HG02870 (cell line): ENCODE data around the gene CSNK2A1.
A peak's percentile ranks its signal among the peaks of the same experiment; 100 is the strongest.
"Not testable (repeated sequence)": the region's sequence is repeated elsewhere in the genome, so short reads cannot be mapped to it uniquely, and the experiment has no call there.

ENCODE experiments used
- ATAC-seq: cut with Tn5 transposase; IDR thresholded peaks from one replicate; pipeline ENCODE4 v1.9.1; 2021; ENCODE audit warnings: mild to moderate bottlenecking, moderate library complexity; ENCODE audit not compliant: unreplicated experiment

The CSNK2A1 gene

DNA sequence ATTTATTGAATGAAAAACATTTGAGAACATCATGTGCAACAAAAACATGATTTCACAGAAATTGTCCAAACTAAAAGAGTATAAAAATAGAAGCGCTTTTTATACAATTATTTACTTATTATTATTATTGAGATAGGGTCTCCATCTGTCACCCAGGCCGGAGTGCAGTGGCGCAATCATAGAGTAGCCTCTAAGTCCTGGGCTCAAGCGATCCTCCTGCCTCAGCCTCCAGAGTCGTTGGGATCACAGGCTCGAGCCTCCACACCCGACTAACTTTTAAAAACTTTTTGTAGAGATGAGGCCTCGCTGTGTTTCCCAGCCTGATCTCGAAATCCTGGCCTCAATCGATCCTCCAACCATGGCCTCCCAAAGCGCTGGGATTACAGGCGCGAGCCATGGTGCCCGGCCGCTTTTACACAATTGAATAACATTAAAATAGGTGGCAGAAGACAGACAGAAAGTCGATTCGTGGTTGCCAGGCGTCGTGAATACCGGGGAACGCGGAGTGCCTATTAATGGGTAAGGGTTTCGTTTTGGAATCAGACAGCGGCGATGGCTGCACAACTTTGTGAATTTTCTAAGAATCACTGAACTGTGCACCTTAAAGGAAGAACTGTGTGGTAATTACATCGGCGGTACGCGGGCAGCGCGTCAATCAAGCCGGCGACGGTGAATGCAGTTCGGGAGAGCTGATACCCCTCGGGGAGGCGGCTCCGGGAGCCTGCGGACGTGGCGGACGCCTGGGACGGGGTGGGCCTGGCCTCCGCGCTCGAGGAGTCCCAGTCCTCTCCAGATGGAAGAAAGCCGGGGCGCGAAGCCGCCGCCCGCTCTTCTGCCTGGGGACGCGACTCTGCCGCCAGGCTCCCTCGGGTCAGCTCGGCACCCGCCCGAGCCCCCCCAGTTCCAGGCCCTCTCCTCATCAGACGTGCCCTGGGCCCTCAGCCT is 82.1 kb downstream of the CSNK2A1 start:
- peak; percentile 35 for ATAC-seq

DNA sequence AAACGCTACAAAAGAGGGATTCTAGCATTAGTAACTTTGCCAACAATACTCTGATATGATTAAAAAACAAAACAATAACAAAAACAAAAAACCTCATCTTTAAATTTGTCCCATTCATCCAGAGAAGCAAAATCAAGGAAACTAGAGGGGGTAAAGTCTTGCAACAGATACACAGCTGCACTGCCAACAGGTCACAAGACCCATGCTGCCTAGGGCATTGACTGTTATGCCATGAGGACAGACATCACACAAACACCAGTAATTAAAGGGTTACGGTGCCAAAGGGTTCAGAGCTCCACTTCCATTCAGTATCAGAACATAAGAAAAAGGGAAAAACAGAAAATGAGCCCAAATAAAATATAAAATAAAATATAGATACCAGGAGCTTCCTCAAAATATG is 82.9 kb downstream of the CSNK2A1 start:
- ATAC-seq = no peak

DNA sequence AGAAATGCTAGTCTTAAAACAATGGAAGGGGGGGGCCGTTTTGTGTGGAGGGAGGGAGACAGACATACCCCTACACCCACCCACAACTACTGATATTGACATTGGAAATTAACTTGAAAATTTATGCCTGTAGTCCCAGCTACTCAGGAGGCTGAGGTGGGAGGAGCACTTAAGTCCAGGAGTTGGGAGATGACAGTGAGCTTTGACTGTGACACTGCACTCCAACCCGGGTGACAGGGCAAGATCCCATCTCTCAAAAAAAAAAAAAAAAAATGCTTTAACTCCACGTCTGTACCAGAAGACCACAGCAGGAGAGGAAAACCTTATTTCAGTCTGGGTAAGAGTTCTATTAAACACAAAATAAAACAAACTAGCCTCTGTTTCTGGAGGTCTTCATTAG is 83.4 kb downstream of the CSNK2A1 start:
- ATAC-seq = no peak

DNA sequence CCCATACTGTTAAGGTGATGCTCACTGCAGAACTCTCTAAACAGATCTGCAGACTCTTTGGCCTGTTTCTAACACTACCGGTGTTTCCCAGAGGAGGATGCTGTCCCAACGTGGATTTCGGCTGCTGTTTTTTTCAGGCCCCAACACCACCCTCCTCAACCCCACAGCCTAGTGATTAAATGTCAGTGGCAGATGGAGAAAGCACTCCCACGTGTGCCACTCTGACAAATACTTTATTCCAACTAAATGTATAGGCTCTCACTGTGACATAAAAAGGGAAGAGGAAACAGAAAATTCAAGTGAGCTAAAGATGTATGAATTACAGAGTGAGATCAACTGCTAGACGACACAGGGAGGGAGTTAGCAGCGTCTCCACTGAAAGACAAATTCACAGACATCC is 84.8 kb downstream of the CSNK2A1 start:
- ATAC-seq = no peak

DNA sequence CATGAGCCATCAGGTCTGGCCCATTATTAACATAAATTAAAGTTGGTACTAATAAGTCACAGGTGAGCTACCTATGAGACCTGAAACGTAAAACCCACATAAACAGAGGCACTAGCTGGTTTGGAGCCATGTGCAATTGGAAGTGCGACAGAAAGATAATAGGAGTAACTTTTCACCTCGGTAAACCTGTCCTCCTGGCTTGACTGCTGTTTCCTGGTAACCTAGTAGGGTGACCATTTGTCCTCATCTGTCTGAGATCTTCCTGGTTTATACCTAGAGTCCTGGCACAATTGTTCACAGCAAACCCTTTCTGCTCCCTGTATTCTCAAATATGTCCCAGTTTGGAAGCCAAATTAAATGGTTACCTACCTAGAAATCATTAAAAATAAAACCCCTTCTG is 88.6 kb downstream of the CSNK2A1 start:
- ATAC-seq = no peak

DNA sequence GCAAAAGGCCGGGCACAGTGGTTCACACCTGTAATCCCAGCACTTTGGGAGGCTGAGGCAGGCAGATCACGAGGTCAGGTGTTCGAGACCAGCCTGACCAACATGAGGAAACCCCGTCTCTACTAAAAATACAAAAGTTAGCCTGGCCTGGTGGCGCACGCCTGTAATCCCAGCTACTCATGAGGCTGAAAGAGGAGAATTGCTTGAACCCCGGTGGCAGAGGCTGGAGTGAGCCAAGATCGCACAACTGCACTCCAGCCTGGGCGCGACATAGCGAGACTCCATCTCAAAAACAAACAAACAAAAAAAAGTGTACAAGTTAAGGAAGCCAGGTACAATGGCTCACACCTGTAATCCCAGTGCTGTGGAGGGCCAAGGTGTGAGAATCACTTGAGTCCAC is 91.6 kb downstream of the CSNK2A1 start:
- not testable (repeated sequence) for ATAC-seq

DNA sequence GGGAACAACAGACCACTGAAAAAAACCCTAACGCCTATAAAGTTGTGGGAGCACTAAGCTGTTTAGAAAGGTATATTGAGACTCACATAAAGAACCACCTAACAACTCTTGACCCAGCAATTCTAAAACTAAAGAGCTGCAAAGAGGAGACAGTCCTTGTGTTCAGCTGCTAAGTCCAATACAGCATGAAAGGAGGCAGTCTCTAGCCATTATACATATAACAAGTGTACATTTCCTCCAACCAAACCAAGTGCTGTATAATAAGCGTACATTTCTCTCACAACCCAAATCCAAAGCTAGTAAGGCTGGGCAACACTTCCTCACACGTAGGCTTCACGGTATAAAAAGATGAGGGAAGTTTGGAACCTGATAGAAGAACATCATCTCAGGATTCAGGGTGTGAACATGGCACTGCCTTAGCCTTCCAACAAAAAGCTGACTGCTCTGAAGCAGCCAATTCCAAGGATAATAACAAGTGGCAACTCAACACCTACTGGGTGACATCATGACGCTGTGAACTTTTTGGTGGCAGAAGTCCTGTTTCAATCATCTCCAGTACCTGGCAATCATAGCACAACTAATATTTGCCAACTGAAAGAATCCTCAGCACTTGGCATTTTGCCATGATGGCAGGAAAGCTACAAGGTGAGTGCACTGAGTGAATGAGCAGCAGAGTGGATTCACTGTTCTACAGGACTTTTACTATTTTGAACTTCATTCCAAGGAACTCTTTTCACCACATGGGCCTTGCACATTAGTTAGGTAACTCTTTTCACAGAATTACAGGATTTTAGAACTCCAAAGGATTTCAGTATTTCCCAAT is 97.9 kb downstream of the CSNK2A1 start:
- no peak for ATAC-seq

DNA sequence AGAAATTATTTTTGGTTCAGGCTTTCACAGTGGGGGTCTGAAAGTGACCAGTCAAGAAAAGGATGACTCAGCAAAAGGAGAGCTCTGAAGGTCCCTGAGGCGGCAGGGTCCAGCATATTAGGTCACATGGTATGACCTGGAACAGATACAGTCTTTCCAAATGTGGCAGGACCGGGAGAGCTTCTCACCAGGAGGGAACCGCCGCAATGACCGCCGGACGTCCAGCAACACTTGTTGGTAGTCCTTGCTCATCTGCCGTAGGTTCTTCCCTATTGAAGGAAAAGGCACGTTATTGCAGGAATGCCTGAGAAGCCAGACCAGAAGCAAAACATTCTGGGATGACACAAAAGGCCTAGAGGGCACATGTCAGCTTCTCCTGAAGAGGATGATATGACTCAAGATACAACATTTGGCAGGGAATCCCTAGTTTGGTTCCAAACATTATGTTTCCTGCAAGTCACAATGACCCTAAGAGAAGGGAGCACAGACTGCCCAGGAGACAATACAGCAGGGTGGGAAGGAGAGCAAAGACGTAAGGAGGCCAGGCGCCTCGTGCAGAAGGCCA is 98.6 kb downstream of the CSNK2A1 start:
- no peak for ATAC-seq

DNA sequence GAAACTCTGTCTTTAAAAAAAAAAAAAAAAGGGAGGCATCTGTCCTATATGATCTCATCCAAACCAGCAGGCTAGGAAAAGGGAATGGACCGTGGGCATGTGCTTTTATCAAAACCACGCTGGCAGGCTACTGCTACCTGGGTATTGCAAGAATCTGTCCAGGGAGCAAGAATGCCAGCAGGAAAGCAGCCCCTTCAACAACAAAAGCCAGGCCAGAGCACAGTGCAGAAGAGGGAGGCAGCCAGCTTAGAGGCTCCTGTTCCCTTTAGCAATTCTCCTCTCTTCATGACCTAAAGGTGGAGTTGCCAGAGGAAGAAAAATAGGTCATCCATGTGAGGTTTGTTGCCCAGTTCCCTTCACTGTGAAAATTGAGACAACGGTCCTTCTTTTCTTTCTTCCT is 99.5 kb downstream of the CSNK2A1 start:
- ATAC-seq = no peak

DNA sequence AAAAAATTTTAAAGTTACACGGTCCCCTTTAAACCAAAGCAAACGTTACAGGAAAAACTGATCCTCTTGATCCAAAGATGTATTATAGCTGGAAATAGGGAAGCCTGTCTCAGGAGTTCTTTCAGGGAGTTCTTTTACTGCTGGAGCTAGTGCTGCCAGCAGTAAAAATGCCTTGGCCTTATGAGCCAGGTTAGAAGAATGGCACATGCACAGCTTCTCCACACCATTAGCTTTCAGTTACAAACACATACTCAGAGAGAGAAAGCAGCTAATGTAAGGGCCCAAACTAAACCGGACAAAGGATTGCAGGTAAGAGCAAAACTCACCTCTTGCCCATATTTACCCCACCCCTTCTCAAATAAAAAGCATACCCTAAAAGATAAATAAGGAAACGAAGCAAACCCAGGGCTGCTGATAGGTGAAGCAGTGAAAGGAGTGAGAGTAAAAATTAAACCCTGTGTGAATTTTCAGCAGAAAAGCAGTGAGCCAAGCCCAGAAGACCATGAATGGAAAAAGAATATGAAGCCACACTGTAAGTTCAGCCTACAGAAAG is 100.3 kb downstream of the CSNK2A1 start:
- ATAC-seq = no peak

DNA sequence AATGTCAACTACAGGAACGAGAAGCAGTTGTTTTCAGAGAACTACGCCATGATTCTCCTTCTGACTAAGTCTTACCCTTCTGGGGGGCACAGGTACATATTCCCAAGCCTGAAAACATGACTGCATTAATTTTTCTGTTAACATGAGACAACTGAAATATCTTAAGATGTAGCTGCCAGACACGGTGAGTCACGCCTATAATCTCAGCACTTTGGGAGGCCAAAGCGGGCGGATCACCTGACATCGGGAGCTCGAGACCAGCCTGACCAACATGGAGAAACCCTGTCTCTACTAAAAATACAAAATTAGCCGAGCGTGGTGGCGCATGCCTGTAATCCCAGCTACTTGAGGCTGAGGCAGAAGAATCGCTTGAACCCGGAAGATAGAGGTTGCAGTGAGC is 103.0 kb downstream of the CSNK2A1 start:
- no peak for ATAC-seq

DNA sequence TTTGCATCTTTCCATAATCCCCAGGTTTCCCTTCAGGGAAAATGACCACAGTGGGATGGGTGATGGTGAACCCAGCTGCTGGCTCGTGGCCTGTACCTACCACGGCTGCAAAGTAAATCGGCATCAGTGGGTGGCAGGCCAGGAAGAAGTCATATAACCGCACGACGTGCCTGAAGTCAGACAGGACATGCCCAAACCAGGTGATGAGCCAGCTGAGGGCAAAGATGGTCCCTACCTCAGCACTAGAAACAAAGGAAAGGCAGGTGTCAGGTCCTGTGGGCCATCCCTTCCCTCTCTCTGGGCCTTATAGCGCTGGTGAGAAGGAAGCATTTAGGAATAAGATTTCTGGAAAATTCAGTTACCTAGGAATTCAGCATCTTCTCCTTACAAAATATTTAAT is 103.4 kb downstream of the CSNK2A1 start:
- no peak for ATAC-seq

DNA sequence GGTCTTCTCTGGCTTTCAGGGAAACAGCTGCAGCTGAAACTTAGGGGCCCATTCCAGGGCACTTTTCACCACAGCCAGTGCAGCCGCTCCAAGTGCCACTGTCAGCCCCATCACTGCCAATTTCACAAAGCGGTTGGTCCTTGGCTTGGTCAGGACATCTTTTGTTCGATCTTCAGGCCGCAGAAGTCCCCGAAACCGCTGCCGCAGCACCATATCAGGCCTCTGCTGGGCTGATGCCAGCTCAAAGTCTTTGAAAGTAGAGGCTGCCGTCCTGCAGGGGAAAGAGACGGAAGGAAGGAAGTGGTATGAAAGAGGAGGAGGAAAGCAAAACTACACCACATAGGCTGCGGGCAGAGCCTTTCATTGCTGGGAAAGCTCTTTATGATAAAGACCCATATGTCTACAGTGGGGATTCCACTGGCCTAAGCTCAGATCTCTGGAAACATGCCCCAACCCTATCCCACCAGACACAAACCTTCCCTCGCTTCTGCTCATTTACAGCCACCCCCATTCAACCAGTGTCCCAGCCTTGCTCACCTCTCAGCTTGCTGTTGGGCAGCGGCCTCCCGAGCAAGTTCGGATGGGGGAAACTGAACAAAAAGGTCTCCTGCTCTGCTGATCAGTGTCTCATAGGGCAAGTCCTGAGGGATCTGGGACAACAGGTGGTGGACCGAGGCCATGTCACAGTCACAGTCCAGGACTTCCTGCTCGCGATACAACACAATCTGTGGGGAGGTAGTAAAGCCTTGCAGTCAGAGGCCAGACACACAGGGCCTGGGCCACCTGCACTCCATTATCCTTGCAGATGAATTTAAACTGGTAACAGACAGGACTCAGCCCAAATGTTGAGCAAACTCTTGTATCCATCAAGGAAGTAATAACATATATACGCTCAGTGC is 104.8 kb downstream of the CSNK2A1 start:
- ATAC-seq = no peak

DNA sequence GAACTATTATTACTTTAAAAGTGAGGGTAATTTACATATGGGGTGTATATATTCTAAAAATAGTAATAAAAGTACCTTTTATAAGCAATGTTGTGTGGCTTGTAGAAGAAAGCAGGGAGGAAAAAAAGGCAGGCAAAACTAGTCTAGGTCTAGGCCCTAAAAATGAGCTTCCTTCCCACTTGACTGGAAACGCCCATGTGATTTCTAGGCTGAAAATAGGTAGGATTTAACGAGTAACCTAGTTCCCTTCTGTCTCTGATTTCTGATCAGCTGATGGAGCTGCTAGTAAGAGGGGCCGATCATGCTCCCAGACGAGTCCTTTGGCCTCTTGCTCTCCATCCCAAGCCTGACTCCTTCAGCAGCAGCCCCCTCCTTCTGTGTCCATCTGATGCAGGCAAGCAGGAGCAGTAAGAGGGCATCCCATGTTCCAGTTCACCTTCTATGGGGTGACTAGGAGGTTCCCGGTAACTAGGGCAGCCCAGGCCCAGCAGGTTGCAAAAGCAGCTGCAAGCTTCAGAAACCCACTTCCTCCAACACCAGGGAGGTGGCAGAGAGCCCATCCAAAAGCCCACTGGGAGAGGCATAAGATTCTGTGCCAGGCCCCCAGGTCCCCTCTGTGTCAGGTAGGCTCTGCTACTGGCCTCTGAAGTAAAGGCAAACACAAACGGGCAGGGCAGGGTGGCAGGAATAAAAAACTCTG is 105.7 kb downstream of the CSNK2A1 start:
- ATAC-seq = no peak

DNA sequence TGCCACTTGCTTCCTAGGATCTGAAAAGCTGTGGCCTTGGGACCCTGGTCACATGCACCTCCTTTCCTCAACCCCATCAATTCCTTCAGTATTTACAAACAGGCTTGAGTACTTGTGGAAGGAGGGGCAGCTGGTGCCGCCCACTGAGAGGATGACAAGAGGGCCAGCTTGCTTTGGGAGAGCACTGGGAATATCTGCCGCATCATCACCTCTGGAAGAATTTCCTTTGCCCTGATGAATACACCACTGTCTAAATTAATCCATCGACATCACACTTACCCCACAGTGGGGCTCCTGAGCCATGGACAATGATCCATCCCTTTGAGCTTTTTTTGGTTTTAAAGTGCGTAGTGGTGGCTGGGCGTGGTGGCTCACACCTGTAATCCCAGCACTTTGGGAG is 107.1 kb downstream of the CSNK2A1 start:
- ATAC-seq = no peak

DNA sequence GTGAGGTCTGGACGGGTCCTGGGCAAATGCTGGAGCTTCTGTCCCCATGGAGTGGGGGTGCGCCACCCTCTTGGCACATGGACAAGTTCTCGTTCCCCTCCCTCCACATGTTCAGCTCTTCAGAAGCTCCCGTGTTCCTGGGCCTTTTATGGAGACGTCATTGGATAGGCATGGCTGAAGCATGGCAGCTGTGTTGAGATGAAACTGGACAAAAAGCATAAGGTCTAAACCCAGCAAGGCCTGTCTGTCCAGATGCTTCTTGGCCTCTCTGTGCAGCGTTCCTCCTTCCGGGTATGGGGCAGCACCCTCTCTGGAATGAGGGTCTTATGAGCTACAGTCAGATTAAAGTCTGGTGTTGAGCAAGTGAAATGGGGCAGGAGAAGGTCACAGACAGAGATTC is 108.0 kb downstream of the CSNK2A1 start:
- ATAC-seq = no peak

DNA sequence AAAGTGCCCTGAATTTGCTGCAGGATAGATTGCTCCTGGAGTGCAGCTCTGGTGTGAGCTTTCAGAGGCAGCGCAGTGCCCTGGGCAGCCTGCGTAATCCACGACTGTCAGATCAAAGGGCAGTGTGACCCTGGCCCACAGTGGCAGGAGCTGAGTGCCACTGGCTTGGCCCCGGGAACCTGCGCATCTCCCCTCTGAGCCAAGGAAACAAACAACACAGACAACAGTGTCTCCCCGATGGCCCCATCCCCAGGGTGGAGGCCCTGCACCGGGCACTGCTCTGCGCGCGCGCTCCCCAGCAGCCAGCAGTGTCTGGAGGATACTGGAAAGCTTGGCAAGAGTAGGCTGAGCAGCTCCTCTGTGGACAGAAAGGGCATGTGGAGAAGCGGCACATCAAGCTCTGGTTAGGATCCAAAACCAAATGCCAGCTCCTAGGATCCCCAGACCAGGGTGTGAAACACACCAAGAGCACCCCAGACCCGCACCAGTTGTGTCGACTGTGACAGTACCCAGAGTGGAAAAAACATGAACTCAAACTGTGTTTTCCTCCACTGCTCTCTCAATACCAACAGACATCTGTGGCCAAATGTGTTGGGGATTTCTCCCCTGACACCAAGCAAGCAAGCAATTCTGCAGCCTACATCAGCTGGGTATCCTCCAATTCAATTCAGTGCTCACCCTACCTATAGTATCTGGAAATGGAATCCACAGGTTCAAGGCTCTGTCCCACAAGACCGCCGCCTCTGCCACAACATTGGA is 108.8 kb downstream of the CSNK2A1 start:
- no peak for ATAC-seq

DNA sequence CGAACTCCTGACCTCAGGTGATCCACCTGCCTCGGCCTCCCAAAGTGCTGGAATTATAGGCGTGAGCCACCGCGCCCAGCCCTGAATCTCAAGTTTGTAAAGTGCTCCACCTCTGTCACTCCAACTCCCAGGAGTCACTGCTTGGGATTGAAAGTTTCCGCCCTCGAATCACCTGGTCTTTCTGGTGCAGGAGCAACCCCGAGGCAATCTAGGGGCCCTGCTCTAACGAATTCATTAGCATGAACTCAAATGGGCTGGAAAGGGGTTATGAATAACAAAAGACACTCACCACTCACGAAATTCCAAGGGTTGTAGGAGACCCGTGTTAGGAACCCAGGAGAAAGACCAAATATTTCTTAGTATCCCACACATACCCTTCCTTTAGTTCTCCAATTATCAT is 109.4 kb downstream of the CSNK2A1 start:
- no peak for ATAC-seq
